ENCODE measurements around the gene ADAMTSL1. TPM values are rescaled to one million over a fixed set of nuclear protein-coding genes. Genes with fewer than 3 reads are reported as not detected.
"Not testable (repeated sequence)": the region's sequence is repeated elsewhere in the genome, so short reads cannot be mapped to it uniquely, and the experiment has no call there.

ADAMTSL1 gene
- total RNA-seq, 1 donor from 2014 or later = 1.6 TPM

- Histone ChIP-seq H3K4me3 (ENCODE audit: low read depth, low read length) (no peak overlapping the region), H3K27me3 (ENCODE audit: control insufficient read depth, insufficient read depth, low read length) (no peaks in the 10 kb centered on the region), H3K36me3 (ENCODE audit: control insufficient read depth, insufficient read depth, low read length) (no peaks in the 10 kb centered on the region)
- DNase-seq (ENCODE audit: low read depth) (no peak), FAIRE-seq (no peak)
- TF ChIP-seq CTCF (IDR thresholded peaks at IDR 0.05; ENCODE audit: insufficient read depth, low read length, severe bottlenecking) = no peak
These were observed 395.8 kb downstream of the ADAMTSL1 start for GRCh38 chr9:18869725-18870124.

GRCh38 chr9:18874069-18874468 lies 400.1 kb downstream of the ADAMTSL1 start:
- Histone ChIP-seq H3K36me3 (ENCODE audit: control insufficient read depth, insufficient read depth, low read length) (no peaks in the 10 kb centered on the region), H3K4me3 (ENCODE audit: low read depth, low read length) (no peak overlapping the region), H3K27me3 (ENCODE audit: control insufficient read depth, insufficient read depth, low read length) (no peaks in the 10 kb centered on the region)
- TF ChIP-seq CTCF (IDR thresholded peaks at IDR 0.05; ENCODE audit: insufficient read depth, low read length, severe bottlenecking) = no peak
- FAIRE-seq = no peak
- DNase-seq (ENCODE audit: low read depth) = no peak

- not testable (repeated sequence) for H3K36me3 ChIP-seq (ENCODE audit: control insufficient read depth, insufficient read depth, low read length); H3K4me3 ChIP-seq (ENCODE audit: low read depth, low read length); FAIRE-seq; DNase-seq (ENCODE audit: low read depth); H3K27me3 ChIP-seq (ENCODE audit: control insufficient read depth, insufficient read depth, low read length)
These were observed 401.0 kb downstream of the ADAMTSL1 start for GRCh38 chr9:18874990-18875389.

GRCh38 chr9:18877984-18878383 lies 404.0 kb downstream of the ADAMTSL1 start:
- no peaks in the 10 kb centered on the region for H3K36me3 ChIP-seq (ENCODE audit: control insufficient read depth, insufficient read depth, low read length)
- H3K4me3 ChIP-seq (ENCODE audit: low read depth, low read length) = no peak overlapping the region
- no peak for TF ChIP-seq CTCF (IDR thresholded peaks at IDR 0.05; ENCODE audit: insufficient read depth, low read length, severe bottlenecking)
- FAIRE-seq = no peak
- H3K27me3 ChIP-seq (ENCODE audit: control insufficient read depth, insufficient read depth, low read length) = no peaks in the 10 kb centered on the region
- DNase-seq (ENCODE audit: low read depth) = no peak

GRCh38 chr9:18881758-18882157 lies 407.8 kb downstream of the ADAMTSL1 start:
- DNase-seq (ENCODE audit: low read depth) = no peak

GRCh38 chr9:18887546-18887945 lies 413.6 kb downstream of the ADAMTSL1 start:
- TF ChIP-seq CTCF (IDR thresholded peaks at IDR 0.05; ENCODE audit: insufficient read depth, low read length, severe bottlenecking) = no peak
- no peaks in the 10 kb centered on the region for H3K27me3 ChIP-seq (ENCODE audit: control insufficient read depth, insufficient read depth, low read length)
- no peak for DNase-seq (ENCODE audit: low read depth)
- H3K4me3 ChIP-seq (ENCODE audit: low read depth, low read length) = no peak overlapping the region
- FAIRE-seq = no peak
- no peaks in the 10 kb centered on the region for H3K36me3 ChIP-seq (ENCODE audit: control insufficient read depth, insufficient read depth, low read length)

More at GRCh38 chr9:18881758-18882157, 407.8 kb downstream of the ADAMTSL1 start:
- no peak for FAIRE-seq
- Histone ChIP-seq H3K4me3 (ENCODE audit: low read depth, low read length) (no peak overlapping the region), H3K36me3 (ENCODE audit: control insufficient read depth, insufficient read depth, low read length) (no peaks in the 10 kb centered on the region), H3K27me3 (ENCODE audit: control insufficient read depth, insufficient read depth, low read length) (no peaks in the 10 kb centered on the region)
- TF ChIP-seq CTCF (IDR thresholded peaks at IDR 0.05; ENCODE audit: insufficient read depth, low read length, severe bottlenecking) = no peak

Measured in bronchial epithelial cell (primary cell).